Embryonic facial prominence (tissue), 1 donor: Measurements from ENCODE around the gene DNAH8.

Experiments
- DNase-seq: peaks from one replicate; pipeline ENCODE4 v3.0.0-alpha.2; 2016; ENCODE audit errors: extremely low spot score

Gene DNAH8, protein sequence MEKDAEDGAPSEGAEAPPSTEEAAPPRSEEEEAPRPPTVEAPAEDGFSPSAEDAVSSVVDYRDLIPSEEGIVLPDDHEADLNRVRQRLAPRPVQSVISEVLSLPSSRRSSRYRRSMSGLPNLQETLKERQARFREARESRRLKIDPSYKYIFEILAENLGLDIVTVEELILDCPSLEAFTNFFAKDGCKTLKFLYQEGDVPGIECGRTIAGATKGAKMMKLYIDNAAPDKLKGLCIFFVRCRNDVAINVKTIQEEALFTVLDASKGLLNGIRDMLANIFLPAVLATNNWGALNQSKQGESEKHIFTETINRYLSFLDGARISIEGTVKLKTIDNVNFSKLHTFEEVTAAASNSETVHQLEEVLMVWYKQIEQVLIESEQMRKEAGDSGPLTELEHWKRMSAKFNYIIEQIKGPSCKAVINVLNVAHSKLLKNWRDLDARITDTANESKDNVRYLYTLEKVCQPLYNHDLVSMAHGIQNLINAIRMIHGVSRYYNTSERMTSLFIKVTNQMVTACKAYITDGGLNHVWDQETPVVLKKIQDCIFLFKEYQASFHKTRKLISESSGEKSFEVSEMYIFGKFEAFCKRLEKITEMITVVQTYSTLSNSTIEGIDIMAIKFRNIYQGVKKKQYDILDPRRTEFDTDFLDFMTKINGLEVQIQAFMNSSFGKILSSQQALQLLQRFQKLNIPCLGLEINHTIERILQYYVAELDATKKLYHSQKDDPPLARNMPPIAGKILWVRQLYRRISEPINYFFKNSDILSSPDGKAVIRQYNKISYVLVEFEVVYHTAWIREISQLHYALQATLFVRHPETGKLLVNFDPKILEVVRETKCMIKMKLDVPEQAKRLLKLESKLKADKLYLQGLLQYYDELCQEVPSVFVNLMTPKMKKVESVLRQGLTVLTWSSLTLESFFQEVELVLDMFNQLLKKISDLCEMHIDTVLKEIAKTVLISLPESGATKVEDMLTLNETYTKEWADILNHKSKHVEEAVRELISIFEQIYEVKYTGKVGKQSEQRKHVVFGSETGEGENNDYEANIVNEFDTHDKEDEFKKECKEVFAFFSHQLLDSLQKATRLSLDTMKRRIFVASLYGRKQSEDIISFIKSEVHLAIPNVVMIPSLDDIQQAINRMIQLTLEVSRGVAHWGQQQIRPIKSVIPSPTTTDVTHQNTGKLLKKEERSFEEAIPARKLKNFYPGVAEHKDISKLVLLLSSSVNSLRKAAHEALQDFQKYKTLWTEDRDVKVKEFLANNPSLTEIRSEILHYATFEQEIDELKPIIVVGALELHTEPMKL (N-terminal part only)

DNA sequence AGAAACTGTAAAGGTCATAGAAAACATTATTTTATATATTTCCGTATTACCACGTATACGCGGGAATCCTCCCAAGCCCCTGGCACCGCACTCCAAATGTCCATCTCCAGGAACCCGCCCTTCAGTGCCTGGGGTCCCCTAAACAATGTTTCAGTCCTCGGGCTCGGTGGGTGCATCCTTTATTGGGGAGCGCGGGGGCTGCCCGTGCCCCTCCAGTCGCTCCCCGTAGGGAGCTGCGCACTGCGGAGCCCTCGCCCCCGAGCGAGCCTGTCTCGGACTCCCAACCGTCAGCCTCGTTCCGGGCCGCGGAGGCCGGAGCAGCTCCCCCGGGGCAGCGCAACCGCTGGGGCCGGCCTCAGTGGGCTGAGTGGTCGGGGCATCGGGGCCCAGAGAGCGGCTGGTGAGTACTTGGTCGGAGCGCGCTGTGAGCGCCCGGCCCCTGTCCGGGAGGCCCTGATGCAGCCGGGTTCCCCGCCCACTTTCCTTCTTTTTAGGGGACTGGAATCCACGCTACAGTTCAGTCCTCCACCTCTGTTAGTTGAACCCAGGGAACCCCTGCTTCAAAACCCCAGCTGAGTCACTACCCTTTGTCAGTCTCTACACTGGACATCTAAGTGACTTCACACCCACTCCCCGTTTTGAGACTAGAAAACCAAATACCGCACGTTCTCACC, at the start of gene DNAH8:
DNAH8 (plus strand) TSS at position 296 of the 674 bp plus-strand sequence. CDS start 7,499 bp downstream, outside the sequence.
- DNase-seq, result no peak

DNA sequence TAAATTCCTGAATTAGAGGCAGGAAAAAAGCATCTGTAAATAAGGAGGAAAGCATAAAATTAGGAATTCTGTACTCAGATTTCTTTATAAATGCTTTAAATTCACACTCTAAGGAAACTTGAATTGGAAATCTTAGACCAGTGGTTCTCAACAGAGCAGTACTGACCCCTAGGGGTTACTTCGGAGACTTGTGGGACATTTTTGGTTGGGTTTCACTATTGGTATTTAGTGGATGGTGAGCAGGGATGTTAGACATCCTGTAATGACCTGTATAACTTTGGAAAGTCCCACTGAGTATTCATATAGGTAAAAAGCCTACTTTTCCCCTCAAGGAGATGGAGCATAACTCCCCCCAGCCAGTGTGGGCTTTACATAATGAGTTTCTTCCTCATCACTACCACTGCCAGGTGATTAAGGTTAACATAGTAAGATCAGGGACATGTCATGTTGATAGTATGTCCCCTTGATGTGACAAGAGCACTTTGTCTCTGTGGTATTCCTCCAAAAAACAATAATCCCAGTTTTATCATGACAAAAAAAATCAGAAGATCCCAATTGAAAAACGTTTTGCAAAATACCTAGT, 43.1 kb upstream of the DNAH8 start:
- no peak for DNase-seq

- no peak for DNase-seq
These were observed 41.5 kb upstream of the DNAH8 start for GRCh38 chr6:38673397-38674165.

GRCh38 chr6:38676236-38676973, 38.7 kb upstream of the DNAH8 start:
- no peak for DNase-seq

DNA sequence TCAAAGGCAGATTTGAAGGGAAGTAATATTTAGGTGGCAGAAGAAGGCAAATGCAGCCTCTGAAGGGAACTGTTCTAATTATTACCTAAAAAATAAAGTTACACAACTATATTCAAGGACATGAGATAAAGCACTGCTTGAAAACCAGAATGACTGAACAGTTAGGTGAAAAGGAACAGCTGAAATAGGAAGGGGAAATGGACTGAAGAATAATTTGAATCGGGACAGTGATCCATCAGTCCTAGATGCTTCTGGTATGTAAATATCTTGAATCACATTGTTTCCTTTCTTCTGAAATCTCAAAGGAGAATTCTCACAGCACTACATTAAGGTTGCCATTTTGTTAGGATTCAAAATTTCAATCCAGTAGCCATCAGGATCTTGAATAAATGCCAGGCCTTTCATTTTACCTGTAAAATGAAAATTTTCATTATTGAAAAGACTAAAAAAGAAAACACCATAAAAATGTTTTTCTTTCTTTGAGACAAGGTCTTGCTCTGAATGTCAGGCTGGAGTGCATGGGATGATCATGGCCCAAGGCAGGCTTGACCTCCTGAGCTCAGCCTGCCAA, 38.1 kb upstream of the DNAH8 start:
- no peak for DNase-seq

DNA sequence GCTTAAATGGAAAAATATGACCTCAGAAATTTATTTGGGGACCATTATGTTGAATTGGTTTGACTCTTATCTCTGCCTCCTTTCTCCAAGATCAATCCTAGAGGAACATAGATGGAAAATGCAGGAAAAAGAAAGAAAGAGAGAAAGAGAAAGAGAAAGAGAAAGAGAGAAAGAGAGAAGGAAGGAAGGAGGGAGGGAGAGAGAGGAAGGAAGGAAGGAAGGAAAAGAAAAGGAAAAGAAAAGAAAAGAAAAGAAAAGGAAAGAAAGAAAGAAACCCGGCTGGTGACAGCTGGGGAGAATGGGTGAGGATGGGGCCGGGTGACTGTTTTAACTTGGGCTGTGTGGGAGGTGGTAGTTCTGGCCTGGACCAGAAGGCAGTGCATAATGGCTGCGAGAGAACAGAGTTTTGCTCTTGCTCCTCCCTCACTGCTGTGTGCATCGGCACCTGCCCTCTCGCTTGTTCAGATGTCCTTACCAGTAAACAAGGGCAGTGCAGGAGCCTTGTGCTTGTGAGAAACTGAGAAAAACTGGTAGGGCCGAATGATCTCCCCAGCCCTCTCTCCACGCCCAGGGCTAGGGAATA, 36.8 kb upstream of the DNAH8 start:
- DNase-seq, result no peak

DNA sequence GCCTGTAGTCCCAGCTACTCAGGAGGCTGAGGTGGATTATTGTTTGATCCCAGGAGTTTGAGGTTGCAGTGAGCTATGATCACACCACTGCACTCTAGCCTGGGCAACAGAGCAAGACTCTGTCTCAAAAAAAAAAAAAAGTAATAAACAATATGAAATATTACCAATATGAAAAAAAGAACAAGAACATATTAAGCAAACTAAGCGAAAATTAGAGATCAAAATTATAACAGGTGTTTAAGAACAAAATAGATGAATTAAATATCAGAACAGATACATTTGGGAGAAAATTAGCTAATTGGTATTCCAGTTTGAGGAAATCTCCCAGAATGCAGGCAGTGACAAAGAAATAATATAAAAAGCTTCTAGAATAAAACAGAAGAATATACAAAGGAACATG, 35.4 kb upstream of the DNAH8 start:
- no peak for DNase-seq

DNA sequence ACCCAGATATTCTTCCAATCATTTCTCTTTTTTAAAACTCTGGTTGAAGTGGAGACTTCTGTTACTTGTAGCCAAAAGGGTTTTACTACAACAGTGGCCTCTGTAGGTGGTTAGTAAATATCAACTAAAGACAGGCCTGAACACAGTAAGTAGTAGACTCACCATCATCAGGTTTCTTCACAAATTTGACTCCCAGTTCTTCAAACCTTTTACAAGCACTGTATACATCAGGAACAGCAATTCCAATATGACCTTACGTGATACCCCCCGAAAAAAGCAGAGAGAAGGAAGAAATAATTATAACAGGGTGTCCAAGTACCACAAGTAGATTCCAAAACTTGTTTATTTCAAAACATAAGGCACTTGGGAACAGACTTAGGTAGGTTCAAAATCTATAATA, 33.3 kb upstream of the DNAH8 start:
- no peak for DNase-seq

GRCh38 chr6:38684237-38684636, 30.9 kb upstream of the DNAH8 start:
- DNase-seq, result no peak

DNA sequence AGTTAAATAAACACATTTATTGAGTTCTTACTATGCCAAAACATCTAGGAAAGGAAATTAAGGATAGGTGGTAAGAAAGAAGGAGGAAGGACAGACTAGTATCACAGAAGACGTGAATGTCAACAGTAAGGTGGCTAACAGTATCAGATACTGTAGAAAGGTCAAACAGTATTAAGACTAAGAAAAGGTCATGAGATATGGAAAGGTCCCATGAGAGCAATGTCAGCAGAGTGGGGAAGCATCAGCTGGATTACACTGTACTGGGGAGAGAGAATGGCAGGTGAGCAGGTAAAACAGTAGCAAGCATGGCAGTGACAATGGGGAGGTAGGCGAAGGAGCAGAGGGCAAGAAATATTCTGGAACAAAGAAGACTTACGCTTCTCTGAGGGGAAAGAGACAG, 30.2 kb upstream of the DNAH8 start:
- DNase-seq, result no peak

DNA sequence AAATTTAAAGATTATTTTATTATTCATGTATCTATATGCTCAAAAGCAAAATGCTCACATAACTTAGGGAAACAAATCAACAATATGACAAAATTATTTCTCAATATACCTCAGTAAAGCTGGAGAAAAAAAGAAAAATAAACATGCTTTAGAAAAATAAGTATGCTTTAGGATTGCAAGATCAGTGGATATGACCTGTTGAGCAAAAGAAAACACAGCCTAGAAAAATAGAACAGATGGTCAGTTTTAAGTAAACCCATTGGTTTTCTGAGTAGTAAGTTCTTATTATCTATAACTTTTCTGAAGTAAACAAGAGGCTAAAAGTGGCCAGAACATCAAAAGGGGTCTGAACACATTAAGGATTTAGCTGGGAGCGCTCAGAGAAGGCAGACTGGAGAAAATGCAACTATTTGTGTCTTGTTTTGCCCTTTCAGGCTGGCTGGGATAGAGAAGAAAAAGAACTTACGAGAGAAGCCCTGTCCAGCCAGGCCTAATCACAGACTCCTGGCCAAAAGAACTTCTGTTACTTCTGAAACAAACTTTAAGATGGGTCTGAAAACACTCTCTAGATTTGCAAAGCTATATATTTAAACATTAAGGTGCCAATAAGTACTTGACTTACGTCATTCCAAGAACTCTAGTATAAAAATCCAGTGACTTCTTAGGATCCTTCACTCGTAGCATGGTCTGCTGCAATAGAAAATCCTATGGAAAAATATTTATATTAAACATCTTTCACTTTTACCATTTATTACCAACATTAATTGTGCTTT, 28.7 kb upstream of the DNAH8 start:
- no peak for DNase-seq

DNA sequence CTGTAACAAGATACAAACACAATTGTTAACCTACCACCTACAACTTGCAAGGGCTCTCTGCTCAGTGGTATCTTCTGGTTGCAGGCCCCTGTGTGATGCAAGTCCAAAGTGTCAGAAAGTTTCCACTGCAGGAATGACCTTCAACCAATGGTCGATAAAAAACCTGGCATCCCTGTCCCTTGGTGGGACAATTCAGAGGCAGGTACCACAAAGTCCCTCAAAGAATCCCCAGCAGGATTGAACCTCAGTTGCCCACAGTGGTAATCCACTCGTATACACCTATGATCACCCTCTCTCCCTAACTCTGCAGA, 28.1 kb upstream of the DNAH8 start:
- DNase-seq, result no peak

DNA sequence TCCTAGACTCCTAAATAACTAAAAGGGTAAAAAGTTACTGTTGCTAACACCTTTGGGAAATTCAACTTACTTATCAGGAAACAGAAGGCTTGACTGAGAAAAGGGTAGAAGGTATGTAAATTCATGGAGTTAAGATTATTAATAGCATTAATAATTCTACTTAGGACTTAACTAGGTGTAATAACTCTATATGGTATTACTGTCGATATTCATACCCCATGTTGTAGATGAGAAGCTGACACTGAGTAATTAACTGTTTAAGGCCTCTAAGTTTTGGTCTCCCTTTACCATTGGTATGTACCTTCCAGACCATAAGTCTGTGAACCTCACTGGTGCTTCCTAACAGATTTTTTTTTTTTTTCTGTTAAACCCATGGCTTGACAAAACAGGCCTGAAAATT, 27.6 kb upstream of the DNAH8 start:
- DNase-seq, result no peak

DNA sequence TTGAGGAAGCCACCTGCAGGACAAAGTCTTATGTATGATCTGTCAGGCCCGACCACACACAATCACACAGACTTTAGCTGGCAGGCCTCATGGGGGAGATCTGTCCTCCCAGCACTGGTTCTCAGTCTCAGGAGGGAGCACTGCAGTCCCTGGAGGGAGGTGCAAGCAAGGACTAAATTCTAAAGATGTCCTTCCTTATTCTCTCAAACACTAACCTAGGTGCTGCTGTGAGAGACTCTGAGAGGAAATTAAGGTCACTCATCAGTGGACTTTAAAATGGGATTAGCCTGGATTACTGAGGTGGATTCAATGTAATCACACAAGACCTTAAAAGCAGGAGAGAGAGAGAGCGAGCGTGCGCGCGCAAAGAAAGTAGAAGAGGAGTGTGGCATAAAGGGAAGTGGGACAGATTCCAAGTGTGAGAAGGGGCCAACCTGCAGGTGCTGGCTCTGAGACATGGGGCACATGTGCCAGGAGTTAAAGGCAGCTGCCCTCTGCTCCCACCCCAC, 26.5 kb upstream of the DNAH8 start:
- no peak for DNase-seq

- DNase-seq, result no peak
These were observed 19.7 kb upstream of the DNAH8 start for GRCh38 chr6:38695227-38695900.

DNA sequence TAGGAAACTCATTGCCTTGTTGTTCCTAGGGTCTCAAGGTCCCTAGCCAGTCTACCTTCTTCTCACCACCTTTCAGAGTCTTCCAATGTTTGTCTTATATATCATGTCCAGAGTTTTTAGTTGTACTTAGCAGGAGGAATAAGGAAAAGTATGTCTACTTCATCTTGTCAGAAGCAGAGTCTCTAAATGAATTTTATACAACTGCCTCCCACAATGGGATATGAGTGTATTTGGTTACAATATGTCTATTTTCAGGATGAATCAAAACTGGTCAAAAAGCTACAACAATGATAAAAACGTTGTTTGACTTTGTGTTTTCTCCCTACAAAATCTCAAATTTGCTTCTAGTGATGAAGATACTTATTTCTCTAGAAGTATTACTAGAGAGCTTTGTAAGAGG, 19.2 kb upstream of the DNAH8 start:
- no peak for DNase-seq

DNA sequence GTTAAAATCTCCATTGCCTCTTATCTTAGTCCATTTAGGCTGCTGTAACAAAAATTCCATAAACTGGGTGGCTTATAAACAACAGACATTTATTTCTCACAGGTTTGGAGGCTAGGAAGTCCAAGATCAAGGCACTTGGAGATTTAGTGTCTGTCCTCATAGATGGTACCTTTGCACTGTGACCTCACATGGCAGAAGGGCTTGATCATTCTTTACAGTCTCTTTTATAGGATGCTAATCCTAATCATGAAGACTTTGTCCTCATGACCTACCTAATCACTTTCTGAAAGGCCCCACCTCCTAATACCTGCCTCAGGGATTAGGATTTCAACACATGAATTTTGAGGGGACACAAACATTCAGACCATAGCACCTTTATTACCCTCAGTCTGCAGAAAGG, 18.8 kb upstream of the DNAH8 start:
- no peak for DNase-seq

DNA sequence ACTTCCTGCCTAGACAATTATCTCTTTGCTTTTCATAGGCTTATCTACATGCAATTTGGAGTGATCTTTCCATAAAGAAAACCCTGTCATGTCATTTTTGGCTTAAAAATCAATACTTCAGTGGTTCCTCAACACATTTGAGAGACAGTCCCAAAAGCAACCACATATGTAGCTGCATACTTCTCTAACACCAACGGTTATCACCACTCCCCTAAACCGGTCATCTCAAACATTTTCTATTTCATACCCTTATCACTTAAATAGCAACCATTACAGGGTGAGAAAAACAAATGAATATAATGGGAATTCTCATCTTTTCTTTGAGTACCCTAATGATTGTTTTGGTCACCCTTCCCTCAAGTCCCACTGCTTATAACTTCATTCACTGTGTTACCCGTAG, 17.3 kb upstream of the DNAH8 start:
- DNase-seq, result no peak
